ENCODE data around the gene RNF17. TPM values are rescaled to one million over a fixed set of nuclear protein-coding genes. Genes with fewer than 3 reads are reported as not detected.

The RNF17 gene
- total and polyA plus RNA-seq, 2 of the 8 experiments (the other 6 are each of a cell fraction or from before 2014, with no cell fraction given): not detected

DNA sequence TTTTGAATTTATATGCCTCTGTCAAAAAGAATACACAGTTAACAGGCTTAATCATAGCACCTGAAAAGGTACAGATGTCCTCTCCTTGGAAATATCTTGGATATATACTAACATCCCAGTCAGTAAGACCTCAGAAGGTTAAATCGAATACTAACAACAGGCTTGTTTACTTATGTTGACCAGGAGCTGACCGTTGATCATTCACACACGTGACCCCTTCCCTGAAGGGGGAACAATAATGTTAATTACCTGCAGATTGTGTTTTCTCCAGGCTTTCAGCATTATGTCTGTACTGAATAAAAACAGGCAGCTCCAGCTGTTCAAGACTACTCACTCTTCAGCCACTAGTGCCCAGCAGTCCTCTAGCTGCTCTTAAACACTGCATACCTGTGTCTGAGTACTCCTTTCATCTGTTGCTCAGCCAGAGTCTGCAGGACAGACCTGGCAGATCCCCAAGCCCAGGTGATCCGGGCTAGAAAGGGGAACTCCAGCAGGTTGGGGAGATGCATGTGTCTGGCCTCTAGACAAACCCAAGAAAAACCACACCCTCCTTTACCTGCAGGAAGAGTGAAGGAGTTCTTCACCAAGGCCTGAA, 163.9 kb downstream of the RNF17 start:
- H2BK120ac ChIP-seq (replicated peaks; ENCODE audit: low read depth, low read length): no peak overlapping the region
- no peaks in the 10 kb centered on the region for H3K79me1 ChIP-seq (ENCODE audit: low read depth, low read length)
- no peak overlapping the region for H2AFZ ChIP-seq (ENCODE audit: low read length)
- H3K79me2 ChIP-seq (ENCODE audit: control insufficient read depth in 1 of 2, insufficient read depth in 2 of 2, low read length in 2 of 2): no peaks in the 10 kb centered on the region
- H2BK5ac ChIP-seq (ENCODE audit: low read depth, low read length): no peak overlapping the region
- no peak overlapping the region for H3K23ac ChIP-seq (ENCODE audit: insufficient read length)
- peaks cover 0 to 5% (median 2%) of the 10 kb centered on the region in 4 experiments; a peak in 3 of 7 replicates for H3K4me1 ChIP-seq (replicated peaks in 1 of 4; ENCODE audit: control insufficient read depth in 3 of 4, insufficient read depth in 4 of 4, low read length in 3 of 4)
- H3K27ac ChIP-seq (ENCODE audit: low read depth, low read length): no peak overlapping the region
- POLR2A ChIA-PET (ENCODE audit: partially characterized antibody): no interaction called here
- H4K91ac ChIP-seq (replicated peaks; ENCODE audit: insufficient read length, low read length): no peak overlapping the region
- no peak overlapping the region for H3K4me2 ChIP-seq (ENCODE audit: insufficient read depth in 1 of 2, low read depth in 2 of 2, low read length in 2 of 2)
- no peak overlapping the region for H3K14ac ChIP-seq (ENCODE audit: insufficient read length)
- CTCF ChIA-PET (ENCODE audit: partially characterized antibody): no interaction called here
- H3K23me2 ChIP-seq (ENCODE audit: low read depth, low read length): peaks cover 5% of the 10 kb centered on the region
- 75% methylated on average over 4 of the region's 4 CpGs; no CpG with 5 or more reads in 1 of the 2 experiments for WGBS, 2 experiments (ENCODE audit: extremely low coverage in 1 of 2, insufficient coverage in 1 of 2, insufficient read length in 1 of 2, insufficient replicate concordance in 2 of 2, low coverage in 1 of 2, low lambda C conversion rate in 2 of 2, missing lambda C conversion rate in 1 of 2)
- no peak overlapping the region for H2BK15ac ChIP-seq (ENCODE audit: low read length)
- H4K5ac ChIP-seq (ENCODE audit: insufficient read length, low read depth, low read length): no peak overlapping the region
- no peak overlapping the region for H2AK5ac ChIP-seq (ENCODE audit: low read depth, low read length)
- FAIRE-seq (no peak), DNase-seq (ENCODE audit: low read depth in 1 of 2, low spot score in 2 of 2) (no peak)
- no peaks in the 10 kb centered on the region for H3K27me3 ChIP-seq (replicated peaks in 1 of 4; ENCODE audit: control insufficient read depth in 3 of 4, extremely low read depth in 1 of 4, insufficient read depth in 3 of 4, low read length in 3 of 4)
- H4K8ac ChIP-seq (ENCODE audit: extremely low read depth, insufficient read depth, low read length): no peak overlapping the region
- H3K36me3 ChIP-seq (ENCODE audit: control insufficient read depth in 2 of 4, insufficient read depth in 4 of 4, low read length in 3 of 4): no peaks in the 10 kb centered on the region
- no peaks in the 10 kb centered on the region for H3K9me3 ChIP-seq (ENCODE audit: insufficient read depth in 2 of 2, low read depth in 1 of 2, low read length in 1 of 2)
- H3K4me3 ChIP-seq (ENCODE audit: extremely low read depth in 1 of 4, insufficient read depth in 2 of 4, low read depth in 3 of 4, low read length in 4 of 4): no peak overlapping the region
- H3K56ac ChIP-seq (replicated peaks; ENCODE audit: insufficient read length, low read depth, low read length): no peak overlapping the region
- no peak overlapping the region for H2BK20ac ChIP-seq (ENCODE audit: low read length)
- no peak overlapping the region for H3K9ac ChIP-seq (replicated peaks in 1 of 4; ENCODE audit: extremely low read depth in 1 of 4, low read depth in 3 of 4, low read length in 3 of 4)
- H3K18ac ChIP-seq (ENCODE audit: extremely low read depth, low read length): no peak overlapping the region
- H3K4ac ChIP-seq (replicated peaks; ENCODE audit: insufficient read length, low read depth, low read length): no peak overlapping the region
- H4K20me1 ChIP-seq (replicated peaks in 1 of 2; ENCODE audit: control insufficient read depth in 1 of 2, insufficient read depth in 2 of 2, low read length in 2 of 2): no peaks in the 10 kb centered on the region
- H2BK12ac ChIP-seq (ENCODE audit: low read depth, low read length): no peak overlapping the region
- TF ChIP-seq, protein P1, sequence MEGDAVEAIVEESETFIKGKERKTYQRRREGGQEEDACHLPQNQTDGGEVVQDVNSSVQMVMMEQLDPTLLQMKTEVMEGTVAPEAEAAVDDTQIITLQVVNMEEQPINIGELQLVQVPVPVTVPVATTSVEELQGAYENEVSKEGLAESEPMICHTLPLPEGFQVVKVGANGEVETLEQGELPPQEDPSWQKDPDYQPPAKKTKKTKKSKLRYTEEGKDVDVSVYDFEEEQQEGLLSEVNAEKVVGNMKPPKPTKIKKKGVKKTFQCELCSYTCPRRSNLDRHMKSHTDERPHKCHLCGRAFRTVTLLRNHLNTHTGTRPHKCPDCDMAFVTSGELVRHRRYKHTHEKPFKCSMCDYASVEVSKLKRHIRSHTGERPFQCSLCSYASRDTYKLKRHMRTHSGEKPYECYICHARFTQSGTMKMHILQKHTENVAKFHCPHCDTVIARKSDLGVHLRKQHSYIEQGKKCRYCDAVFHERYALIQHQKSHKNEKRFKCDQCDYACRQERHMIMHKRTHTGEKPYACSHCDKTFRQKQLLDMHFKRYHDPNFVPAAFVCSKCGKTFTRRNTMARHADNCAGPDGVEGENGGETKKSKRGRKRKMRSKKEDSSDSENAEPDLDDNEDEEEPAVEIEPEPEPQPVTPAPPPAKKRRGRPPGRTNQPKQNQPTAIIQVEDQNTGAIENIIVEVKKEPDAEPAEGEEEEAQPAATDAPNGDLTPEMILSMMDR (IDR thresholded peaks at IDR 0.05; ENCODE audit: control extremely low read depth in 1 of 3, insufficient read depth in 1 of 3, low read depth in 1 of 3, low read length in 3 of 3): no peak
- TF ChIP-seq CBX8 (IDR thresholded peaks at IDR 0.05; ENCODE audit: borderline replicate concordance, low read depth, low read length) (no peak), CEBPB (IDR thresholded peaks at IDR 0.05; ENCODE audit: low read depth, low read length) (no peak), TAF7 (optimal IDR thresholded peaks at IDR 0.05; ENCODE audit: borderline replicate concordance, low read depth, low read length) (no peak)
